GM12872 (cell line): ENCODE measurements around the gene PIK3R3.

ENCODE experiments used
- TF ChIP-seq, protein P1 (sequence below): IDR thresholded peaks from 3 replicates; pipeline ENCODE4 v1.5.1; 2011; ENCODE audit warnings: low read depth, mild to moderate bottlenecking, low read length, moderate library complexity; ENCODE audit not compliant: insufficient read depth

PIK3R3 gene

GRCh38 chr1:46098027-46098712, 34.3 kb downstream of the PIK3R3 start:
- TF ChIP-seq, protein P1, sequence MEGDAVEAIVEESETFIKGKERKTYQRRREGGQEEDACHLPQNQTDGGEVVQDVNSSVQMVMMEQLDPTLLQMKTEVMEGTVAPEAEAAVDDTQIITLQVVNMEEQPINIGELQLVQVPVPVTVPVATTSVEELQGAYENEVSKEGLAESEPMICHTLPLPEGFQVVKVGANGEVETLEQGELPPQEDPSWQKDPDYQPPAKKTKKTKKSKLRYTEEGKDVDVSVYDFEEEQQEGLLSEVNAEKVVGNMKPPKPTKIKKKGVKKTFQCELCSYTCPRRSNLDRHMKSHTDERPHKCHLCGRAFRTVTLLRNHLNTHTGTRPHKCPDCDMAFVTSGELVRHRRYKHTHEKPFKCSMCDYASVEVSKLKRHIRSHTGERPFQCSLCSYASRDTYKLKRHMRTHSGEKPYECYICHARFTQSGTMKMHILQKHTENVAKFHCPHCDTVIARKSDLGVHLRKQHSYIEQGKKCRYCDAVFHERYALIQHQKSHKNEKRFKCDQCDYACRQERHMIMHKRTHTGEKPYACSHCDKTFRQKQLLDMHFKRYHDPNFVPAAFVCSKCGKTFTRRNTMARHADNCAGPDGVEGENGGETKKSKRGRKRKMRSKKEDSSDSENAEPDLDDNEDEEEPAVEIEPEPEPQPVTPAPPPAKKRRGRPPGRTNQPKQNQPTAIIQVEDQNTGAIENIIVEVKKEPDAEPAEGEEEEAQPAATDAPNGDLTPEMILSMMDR: no peak

- TF ChIP-seq, protein P1: no peak
Observed at GRCh38 chr1:46097149-46097472, 35.3 kb downstream of the PIK3R3 start.

- TF ChIP-seq, protein P1: no peak
Observed at GRCh38 chr1:46096269-46097148, 35.9 kb downstream of the PIK3R3 start.

DNA sequence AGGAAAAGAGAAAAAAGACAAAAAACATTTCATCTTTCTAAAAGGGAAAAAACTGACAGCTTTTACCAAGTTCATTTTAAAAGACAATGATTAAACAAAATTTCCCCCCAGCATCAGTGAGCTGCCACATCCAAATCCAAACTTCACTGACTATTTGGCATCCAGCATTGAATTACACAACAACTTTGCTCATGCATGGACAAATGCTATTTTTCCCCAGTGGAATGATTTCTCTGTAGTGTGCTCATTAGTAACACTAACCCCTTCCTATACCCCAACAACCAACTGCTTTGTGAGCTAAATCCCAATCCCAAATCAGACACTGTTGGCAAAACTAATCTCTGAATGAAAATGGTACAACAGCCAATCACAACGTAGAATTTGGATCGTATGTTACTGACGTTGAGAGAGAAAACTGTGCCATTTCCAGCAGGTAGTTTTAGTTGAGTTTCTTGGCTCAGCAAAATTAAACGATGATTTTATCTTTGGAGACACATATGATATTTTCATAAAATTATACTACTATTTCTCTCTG, 37.9 kb downstream of the PIK3R3 start:
- TF ChIP-seq, protein P1: no peak

DNA sequence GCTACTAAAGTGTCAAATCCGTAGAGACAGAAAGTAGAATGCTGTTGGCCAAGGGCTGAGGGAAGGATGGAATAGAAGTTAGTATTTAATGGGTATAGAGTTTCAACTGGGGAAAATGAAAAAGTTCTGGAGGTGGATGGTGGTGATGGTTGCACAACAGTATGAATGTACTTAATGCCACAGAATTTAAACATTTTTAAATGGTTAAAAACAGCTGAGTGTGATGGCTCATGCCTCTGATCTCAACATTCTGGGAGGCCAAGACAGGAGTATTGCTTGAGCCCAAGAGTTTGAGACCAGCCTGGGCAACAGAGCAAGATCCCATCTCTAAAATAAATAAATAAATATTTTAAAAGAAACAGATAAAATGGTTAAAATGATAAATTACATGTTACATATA, 44.5 kb downstream of the PIK3R3 start:
- TF ChIP-seq, protein P1: no peak

GRCh38 chr1:46086576-46086975, 45.9 kb downstream of the PIK3R3 start:
- TF ChIP-seq, protein P1: no peak
